Loucy (cell line): ENCODE data around the gene CR1.
"Not testable (repeated sequence)": the region's sequence is repeated elsewhere in the genome, so short reads cannot be mapped to it uniquely, and the experiment has no call there.

Experiments used
- CTCF ChIP-seq: fragments of 200-600 bp; sonication (generic); conservative IDR thresholded peaks from 2 replicates; pipeline ENCODE4 v1.5.1; 2014; ENCODE audit warnings: mild to moderate bottlenecking, antibody characterized with exemption, low read length
- EZH2phosphoT487 ChIP-seq: fragments of 200-600 bp; IDR thresholded peaks from 2 replicates; pipeline ENCODE4 v1.6.1; 2018; ENCODE audit warnings: antibody characterized with exemption, mild to moderate bottlenecking, moderate library complexity, borderline replicate concordance

- not testable (repeated sequence) for TF ChIP-seq CTCF, EZH2phosphoT487
Measured at GRCh38 chr1:207546677-207547357, 50.9 kb downstream of the CR1 start.
